Activated T-cell treated with anti-CD3 and anti-CD28 coated beads, Interleukin-2, amount 50 U/mL, for 4 hours (primary cell): ENCODE results near the gene LAMC3. TPM values are rescaled to one million over a fixed set of nuclear protein-coding genes. Genes with fewer than 3 reads are reported as not detected.

Source experiments
- ATAC-seq, 2 donors: fragments of 200-7000 bp; cut with Tn5 transposase; one replicate each; pipeline ENCODE4 v1.10.0; 2021
- DNase-seq: peaks from one replicate; pipeline ENCODE4 v3.0.0-alpha.2; 2020
- H3K27me3 Mint-ChIP-seq: one replicate; pipeline ENCODE4 v1.8.0; 2021; ENCODE audit warnings: low read depth, mixed read lengths
- H3K36me3 Mint-ChIP-seq: one replicate; pipeline ENCODE4 v1.8.0; 2022; ENCODE audit warnings: mixed read lengths; ENCODE audit not compliant: insufficient read depth
- H3K4me1 Mint-ChIP-seq: one replicate; pipeline ENCODE4 v1.8.0; 2021; ENCODE audit warnings: low read depth, mixed read lengths
- H3K4me3 Mint-ChIP-seq: one replicate; pipeline ENCODE4 v1.8.0; 2021; ENCODE audit warnings: mild to moderate bottlenecking, moderate library complexity, mixed read lengths
- H3K9me3 Mint-ChIP-seq: one replicate; pipeline ENCODE4 v1.8.0; 2021; ENCODE audit warnings: mixed read lengths
- total RNA-seq, 3 donors: library from RNA; stranded (reverse); gene quantifications; one replicate each; pipeline ENCODE4 v1.2.1, GENCODE V29; 2021

Gene LAMC3
- total RNA-seq, 3 donors from 2014 or later: 0.05 to 0.71 (median 0.41) TPM

DNA sequence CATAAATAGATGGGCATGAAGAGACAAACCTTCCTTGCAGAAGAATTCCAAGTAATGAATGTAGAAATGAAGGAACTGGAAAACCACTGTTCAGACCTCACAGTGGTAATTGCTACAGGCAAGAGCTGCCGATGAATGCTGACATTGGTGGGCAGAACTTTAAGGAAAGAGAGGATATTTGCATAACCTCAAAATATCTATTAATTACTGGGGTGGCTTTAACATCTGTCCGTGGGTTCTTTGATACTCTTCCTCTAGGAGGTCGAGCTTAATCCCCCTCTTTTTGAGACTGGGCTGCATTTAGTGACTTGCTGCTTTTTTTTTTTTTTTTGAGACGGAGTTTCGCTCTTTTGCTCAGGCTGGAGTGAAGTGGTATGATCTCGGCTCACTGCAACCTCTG lies 34.7 kb downstream of the LAMC3 start:
- Mint-ChIP-seq H3K4me3 (no peak overlapping the region), H3K36me3 (no peaks in the 10 kb centered on the region), H3K4me1 (peaks cover 4% of the 10 kb centered on the region), H3K9me3 (no peaks in the 10 kb centered on the region), H3K27me3 (no peaks in the 10 kb centered on the region)
- DNase-seq: no peak
- no peak for ATAC-seq

DNA sequence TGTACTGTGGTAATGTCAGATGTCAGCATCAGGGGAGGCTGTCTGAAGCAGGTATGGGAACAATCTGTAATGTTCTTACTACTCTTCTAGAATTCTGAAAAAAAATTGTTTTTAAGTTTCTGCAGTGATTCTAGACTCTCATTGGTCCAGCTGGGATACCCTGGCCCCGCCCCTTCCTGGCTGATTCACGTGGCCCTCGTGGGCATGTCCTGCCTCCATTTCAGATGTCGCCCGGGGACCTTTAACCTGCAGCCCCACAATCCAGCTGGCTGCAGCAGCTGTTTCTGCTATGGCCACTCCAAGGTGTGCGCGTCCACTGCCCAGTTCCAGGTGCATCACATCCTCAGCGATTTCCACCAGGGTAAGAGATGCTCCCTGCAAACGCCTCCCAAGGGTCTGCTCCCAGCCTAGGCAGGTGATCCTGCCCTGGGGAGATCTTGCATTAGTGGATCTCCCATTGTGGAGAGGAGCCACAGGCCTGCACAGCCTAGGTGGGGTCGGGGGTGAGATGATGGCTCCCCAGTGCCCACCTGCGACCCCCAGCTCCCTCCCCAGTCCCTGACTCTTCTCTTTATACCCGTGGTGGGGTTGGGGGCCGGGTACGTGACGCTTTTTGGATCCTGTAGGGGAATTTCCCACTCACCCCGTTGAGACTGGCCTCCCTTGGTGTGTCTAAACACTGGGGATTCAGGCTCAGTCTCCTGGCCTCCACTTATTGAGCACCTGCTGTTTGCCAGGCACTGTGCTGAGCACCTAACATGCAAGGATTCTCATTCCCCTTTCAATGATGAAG lies 36.5 kb downstream of the LAMC3 start:
- Mint-ChIP-seq H3K9me3 (no peaks in the 10 kb centered on the region), H3K4me3 (no peak overlapping the region), H3K36me3 (no peaks in the 10 kb centered on the region), H3K4me1 (peaks cover 4% of the 10 kb centered on the region), H3K27me3 (no peaks in the 10 kb centered on the region)
- DNase-seq (peak; percentile 16), ATAC-seq (peak; percentile 29 to 33)

DNA sequence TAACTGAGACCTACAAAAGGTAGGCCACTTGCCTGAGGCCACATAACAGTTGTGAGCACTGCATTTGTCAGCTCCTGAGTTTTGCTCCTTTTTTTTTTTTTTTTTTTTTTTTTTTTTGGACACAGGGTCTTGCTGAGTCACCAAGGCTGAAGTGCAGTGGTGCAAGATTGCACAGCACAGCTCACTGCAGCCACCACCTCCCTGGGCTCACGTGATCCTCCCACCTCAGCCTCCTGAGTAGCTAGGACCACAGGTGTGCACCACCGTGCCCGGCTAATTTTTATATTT lies 37.1 kb downstream of the LAMC3 start:
- H3K36me3 Mint-ChIP-seq: no peaks in the 10 kb centered on the region
- peaks cover 4% of the 10 kb centered on the region for H3K4me1 Mint-ChIP-seq
- H3K9me3 Mint-ChIP-seq: no peaks in the 10 kb centered on the region
- no peaks in the 10 kb centered on the region for H3K27me3 Mint-ChIP-seq
- H3K4me3 Mint-ChIP-seq: no peak overlapping the region
- DNase-seq: no peak
- no peak for ATAC-seq

DNA sequence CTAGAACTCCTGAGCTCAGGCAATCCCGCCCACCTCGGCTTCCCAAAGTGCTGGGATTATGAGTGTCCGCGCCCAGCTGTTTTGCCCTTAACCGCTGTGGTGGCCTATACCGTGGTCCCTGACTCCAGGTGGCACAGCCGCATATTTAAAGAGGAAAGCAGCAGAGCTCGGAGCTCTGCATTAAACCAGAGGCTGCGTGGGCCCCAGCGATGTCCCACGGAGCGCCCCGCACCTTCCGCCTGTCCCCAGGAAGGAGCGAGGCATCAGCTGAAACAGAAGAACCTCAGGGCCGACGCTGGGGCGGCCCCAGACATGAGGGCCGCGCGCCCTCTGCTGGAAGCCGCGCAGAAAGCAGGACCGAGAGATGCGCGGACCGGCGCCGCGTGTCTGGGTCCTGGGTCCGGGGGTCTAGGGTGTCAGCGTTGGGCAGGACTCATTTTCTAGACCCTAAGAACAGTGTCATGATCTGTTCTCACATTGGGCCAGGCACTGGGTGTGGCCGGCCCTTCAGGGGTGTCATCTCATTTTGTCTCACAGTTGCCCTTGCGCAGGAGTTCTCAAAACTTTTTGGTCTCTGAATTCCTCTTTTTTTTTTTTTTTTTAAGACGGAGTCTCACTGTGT lies 37.7 kb downstream of the LAMC3 start:
- peak overlapping the region; percentile 36 for H3K4me3 Mint-ChIP-seq
- DNase-seq: peak; percentile 64
- no peaks in the 10 kb centered on the region for H3K27me3 Mint-ChIP-seq
- H3K4me1 Mint-ChIP-seq: peaks cover 4% of the 10 kb centered on the region
- no peaks in the 10 kb centered on the region for H3K36me3 Mint-ChIP-seq
- ATAC-seq: peak; percentile 90
- H3K9me3 Mint-ChIP-seq: no peaks in the 10 kb centered on the region

DNA sequence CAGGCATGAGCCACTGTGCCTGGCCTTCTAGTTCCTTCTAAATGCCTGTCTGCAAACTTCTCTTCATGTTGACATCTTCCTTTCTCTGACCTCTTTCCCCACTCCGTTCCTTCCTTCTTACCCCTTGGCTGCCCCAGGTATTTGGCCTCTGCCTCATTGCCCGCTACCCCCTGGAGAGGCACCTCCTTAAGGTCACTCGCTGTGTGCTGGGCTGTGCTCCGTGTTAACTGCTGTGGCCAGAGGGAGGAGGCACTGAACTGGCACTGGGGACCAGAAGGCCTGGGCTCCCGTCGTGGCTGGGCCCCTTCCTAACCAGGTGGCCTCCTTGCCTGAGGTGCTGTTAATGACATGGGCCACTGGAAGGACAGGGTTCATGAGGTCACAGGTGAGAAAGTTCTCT lies 39.4 kb downstream of the LAMC3 start:
- Mint-ChIP-seq H3K4me1 (peaks cover 4% of the 10 kb centered on the region), H3K27me3 (no peaks in the 10 kb centered on the region), H3K9me3 (no peaks in the 10 kb centered on the region), H3K4me3 (no peak overlapping the region), H3K36me3 (no peaks in the 10 kb centered on the region)
- DNase-seq: no peak
- no peak for ATAC-seq

DNA sequence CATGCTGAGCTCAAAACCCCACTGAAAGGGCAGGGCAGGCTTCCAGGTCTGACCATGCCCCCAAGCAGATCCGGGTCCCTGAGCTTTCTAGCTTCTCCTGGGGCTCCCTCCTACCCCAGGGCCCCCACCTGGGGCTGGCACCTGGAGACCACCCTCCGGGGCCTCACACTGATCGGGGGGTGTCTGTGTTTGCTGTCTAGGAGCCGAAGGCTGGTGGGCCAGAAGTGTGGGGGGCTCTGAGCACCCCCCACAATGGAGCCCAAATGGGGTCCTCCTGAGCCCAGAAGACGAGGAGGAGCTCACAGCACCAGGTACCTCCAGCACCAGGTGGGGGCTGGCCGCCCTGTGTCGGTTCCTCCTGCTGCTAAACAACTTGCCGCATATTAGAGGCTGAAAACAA lies 39.8 kb downstream of the LAMC3 start:
- H3K36me3 Mint-ChIP-seq: no peaks in the 10 kb centered on the region
- H3K9me3 Mint-ChIP-seq: no peaks in the 10 kb centered on the region
- no peak for ATAC-seq

DNA sequence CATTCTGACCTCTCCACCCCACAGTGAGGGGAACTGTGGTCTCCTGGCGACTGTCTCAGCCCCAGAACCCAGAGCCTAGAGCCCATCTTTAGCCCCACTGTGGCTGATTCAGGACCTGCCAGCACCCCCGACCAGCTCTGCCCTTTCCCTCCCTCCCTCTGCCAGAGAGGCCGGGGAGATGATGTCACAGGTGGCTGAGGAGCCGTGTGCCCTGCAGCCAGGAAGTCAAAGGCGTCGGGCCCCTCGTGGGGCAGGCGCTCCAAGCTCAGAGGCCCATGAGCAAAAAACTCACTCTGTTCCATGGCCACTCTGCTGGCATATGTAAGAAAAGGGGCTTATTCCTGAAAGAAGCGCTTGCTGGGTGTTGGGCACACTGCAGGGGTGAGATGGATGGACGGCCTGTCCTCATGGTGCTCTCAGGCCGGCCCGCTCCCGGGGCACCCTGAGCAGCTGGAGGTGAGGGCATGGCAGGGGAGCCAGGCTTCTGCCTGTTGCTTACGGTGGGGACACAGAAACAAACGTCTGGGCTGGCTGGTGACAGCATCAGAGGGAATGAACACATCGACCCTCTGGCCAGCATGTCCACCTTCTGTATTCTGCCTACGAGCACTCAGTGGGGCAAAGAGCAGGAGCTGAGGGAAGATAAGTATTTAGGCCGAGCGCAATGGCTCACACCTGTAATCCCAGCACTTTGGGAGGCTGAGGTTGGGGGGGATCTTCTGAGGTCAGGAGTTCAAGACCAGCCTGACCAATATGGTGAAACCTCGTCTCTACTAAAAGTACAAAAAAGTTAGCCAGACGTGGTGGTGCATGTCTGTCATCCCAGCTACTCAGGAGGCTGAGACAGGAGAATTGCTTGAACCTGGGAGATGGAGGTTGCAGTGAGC lies 41.1 kb downstream of the LAMC3 start:
- DNase-seq (no peak), ATAC-seq (no peak)
- H3K4me1 Mint-ChIP-seq: peaks cover 4% of the 10 kb centered on the region
- no peaks in the 10 kb centered on the region for H3K36me3 Mint-ChIP-seq
- no peak overlapping the region for H3K4me3 Mint-ChIP-seq
- H3K9me3 Mint-ChIP-seq: no peaks in the 10 kb centered on the region
- no peaks in the 10 kb centered on the region for H3K27me3 Mint-ChIP-seq

More for the DNA sequence above, 39.8 kb downstream of the LAMC3 start:
- H3K27me3 Mint-ChIP-seq: no peaks in the 10 kb centered on the region
- DNase-seq: no peak
- peaks cover 4% of the 10 kb centered on the region for H3K4me1 Mint-ChIP-seq
- no peak overlapping the region for H3K4me3 Mint-ChIP-seq

DNA sequence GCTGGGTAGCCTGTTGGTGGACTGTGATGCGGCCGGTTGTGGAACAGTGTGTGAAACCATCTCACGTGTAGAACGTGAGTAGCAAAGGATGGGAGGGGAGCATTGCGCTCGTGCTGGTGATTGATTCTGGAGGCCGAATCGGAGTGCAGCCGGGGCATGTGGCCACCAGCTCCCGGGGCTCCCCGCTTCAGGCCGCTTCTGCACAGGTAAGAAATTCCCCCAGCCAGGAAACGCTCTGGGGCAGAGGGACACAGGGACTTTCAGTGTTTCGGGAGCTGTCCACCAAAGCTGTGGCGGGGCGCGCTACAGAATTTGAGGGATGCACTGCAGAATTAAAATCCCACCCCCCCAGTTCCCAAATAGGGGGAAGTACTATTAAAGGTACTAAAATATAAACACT lies 41.9 kb downstream of the LAMC3 start:
- no peak overlapping the region for H3K4me3 Mint-ChIP-seq
- ATAC-seq (no peak), DNase-seq (no peak)
- H3K4me1 Mint-ChIP-seq: peaks cover 2% of the 10 kb centered on the region
- no peaks in the 10 kb centered on the region for H3K9me3 Mint-ChIP-seq
- no peaks in the 10 kb centered on the region for H3K36me3 Mint-ChIP-seq
- H3K27me3 Mint-ChIP-seq: no peaks in the 10 kb centered on the region

DNA sequence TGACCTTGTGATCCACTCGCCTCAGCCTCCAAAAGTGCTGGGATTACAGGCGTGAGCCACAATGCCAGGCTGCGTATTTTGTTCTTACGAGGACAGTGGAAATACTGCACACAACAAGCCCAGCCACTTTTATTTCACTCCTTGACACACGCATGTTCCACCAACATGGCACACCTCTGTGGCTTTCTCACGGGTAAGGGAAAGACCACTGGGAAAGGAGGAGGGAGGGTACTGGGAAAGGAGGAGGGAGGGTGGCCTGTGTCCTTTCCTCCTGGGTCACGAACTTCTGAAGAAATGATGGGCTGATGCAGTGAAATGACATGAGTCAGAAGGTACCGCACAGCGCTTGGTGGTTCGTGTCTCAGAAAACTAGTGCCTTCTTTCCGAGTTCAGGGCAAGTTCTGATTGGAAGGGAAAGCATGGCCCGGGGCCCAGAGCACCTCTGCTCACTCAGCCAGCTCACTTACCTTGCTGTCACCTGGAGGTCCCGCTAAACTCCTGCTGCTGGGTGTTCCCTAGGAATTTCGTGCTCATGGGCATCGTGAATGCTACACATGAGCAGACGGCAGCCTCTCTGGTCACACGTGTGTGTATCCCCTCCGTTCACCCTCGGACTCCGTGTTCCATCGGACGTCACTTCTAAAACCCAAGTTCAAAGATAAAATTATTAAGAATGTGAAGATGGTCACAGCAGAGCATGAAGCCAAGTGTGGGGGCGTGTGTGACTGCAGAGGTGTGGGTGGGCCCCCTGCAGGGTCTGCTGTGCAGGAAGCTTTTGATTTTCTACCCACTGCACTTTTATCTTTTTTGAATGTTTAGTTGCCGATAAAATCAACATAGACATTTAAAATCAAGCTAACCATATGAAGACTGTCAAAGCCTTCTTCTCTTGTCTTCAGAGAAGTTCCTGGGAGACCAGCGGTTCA lies 42.9 kb downstream of the LAMC3 start:
- DNase-seq: no peak
- Mint-ChIP-seq H3K4me1 (peaks cover under 1% of the 10 kb centered on the region), H3K27me3 (no peaks in the 10 kb centered on the region), H3K36me3 (no peaks in the 10 kb centered on the region), H3K9me3 (no peaks in the 10 kb centered on the region), H3K4me3 (no peak overlapping the region)
- ATAC-seq: no peak

DNA sequence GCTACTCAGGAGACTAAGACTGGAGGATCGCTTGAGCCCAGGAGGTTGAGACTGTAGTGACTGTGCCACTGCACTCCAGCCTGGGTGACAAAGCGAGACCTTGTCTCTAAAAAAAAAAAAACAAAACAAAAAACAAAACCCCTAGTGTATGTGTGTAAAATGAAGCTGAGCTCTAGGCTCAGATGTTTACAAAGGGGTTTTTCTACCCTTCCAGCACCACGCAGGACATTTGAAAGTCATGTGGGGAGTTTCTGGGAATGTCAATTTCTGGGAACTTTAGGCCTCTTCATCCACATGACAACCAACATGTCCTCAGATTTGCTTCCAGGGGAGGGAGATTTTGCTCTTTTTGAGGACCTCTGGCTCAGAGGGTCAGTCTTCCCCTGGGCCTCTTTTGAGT lies 44.9 kb downstream of the LAMC3 start:
- Mint-ChIP-seq H3K9me3 (no peaks in the 10 kb centered on the region), H3K36me3 (no peaks in the 10 kb centered on the region), H3K4me3 (no peak overlapping the region), H3K4me1 (no peaks in the 10 kb centered on the region), H3K27me3 (no peaks in the 10 kb centered on the region)
- ATAC-seq (no peak), DNase-seq (no peak)

DNA sequence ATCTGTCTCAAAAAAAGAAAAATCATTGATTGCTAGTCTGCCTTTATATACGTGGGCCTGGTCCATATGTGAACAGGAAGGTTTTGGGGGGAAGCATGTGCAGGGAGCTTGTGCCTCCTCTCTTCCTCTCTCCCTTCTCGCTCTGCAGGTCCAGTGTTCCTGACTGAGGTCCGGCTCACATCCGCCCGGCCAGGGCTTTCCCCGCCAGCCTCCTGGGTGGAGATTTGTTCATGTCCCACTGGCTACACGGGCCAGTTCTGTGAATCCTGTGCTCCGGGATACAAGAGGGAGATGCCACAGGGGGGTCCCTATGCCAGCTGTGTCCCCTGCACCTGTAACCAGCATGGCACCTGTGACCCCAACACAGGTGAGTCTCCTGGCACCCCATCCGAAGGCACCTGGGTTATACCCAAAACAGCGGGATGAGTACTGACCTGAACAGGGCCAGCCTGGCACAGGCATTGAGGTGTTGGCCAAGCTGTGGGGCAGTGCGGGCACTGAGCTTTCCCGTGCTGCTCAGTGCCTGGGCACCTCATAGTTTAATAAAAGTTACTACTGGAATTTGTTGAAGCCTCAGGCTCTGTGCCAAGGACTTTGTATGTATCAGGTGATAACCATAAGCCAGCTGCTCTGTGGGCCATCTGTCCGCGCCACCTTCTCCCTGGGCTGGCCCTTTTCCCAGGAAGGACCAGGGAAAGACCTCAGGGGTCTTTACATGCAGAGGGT lies 48.0 kb downstream of the LAMC3 start:
- H3K4me3 Mint-ChIP-seq: no peak overlapping the region
- ATAC-seq: no peak
- H3K4me1 Mint-ChIP-seq: no peaks in the 10 kb centered on the region
- H3K36me3 Mint-ChIP-seq: no peaks in the 10 kb centered on the region
- H3K27me3 Mint-ChIP-seq: no peaks in the 10 kb centered on the region
- H3K9me3 Mint-ChIP-seq: no peaks in the 10 kb centered on the region
- DNase-seq: no peak

DNA sequence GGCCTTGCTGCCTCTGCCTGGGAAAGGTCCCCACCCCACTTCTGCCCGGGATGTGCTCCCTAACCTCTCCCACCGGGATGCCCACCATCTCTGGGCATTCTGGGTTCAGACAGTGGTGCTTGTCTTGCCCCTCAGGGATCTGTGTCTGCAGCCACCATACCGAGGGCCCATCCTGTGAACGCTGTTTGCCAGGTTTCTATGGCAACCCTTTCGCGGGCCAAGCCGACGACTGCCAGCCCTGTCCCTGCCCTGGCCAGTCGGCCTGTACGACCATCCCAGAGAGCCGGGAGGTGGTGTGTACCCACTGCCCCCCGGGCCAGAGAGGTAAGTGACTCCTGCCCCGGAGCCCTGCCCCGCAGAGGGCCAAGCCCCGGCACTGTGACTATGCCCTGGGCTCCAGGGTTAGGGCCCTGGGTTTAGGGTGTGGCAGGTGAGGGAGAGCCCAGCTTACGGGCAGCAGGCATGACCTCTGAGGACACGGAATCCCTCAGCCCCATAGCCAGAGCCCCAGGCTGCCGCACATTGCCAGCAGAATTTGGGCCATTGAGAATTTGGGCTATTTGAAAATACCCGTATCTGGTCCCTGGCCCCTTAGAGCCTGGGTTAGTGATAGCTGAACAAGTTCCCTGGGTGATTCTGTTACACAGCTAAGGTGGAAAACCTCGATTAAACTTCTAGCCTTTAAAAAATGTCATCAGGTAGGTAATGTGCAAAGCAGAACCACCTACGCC lies 52.1 kb downstream of the LAMC3 start:
- DNase-seq (no peak), ATAC-seq (no peak)
- H3K9me3 Mint-ChIP-seq: no peaks in the 10 kb centered on the region
- H3K27me3 Mint-ChIP-seq: peaks cover 3% of the 10 kb centered on the region
- no peaks in the 10 kb centered on the region for H3K36me3 Mint-ChIP-seq
- H3K4me1 Mint-ChIP-seq: no peaks in the 10 kb centered on the region
- H3K4me3 Mint-ChIP-seq: no peak overlapping the region

DNA sequence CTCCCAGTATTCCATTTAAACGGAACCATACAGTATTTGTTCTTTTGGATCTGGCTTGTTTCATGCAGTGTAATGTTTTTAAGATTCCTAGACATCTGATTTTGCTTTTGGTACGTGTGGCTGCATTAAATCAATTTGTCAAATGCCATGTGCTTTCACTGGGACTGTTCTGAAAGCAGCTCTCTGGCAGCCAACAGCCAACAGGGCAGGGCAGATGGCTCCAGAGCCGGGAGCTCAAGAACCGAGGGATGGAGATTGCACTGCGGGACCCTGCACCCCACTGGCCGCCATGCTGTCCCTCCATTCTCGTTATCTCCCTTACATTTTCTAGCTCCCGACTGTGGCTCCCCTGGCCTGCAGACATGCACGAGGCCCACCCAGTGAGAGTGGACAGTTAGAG lies 54.0 kb downstream of the LAMC3 start:
- Mint-ChIP-seq H3K4me1 (no peaks in the 10 kb centered on the region), H3K9me3 (no peaks in the 10 kb centered on the region), H3K36me3 (no peaks in the 10 kb centered on the region), H3K4me3 (no peak overlapping the region), H3K27me3 (peaks cover 3% of the 10 kb centered on the region)
- DNase-seq (no peak), ATAC-seq (no peak)
